ENCODE results near the gene HCN1.

Gene HCN1

DNA sequence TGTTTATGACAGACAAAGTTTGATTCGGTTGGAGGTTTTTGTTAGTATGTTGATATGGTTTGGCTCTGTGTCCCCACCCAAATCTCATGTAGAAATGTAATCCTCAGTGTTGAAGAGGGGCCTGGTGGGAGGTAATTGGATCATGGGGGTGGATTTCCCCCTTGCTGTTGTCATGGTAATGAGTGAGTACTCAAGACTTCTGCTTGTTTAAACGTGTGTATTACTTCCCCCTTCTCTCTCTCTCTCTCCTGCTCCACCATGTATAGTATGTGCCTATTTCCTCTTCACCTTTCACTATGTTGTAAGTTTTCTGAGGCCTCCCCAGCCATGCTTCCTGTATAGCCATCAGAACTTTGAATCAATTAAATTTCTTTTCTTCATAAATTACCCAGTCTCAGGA, 415.1 kb downstream of the HCN1 start:
- no peak for DNase-seq

DNA sequence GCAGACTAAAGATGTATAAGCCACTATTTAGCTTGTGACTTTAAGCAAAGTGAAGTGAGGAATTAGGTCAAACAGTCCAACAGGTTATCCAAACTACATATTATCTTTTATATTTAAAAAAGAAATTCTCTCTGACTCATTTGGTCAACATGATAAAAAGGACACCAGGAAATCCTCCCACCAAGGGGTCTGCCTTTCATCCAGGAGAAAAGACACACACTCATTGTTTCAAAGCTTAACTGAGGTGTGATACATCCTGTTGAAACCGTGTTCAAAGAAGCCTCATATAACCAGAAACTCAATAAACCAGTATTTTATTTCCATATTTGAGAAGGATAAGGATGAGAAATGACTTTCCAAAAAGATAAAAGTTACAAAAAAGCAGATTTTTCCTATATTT, 417.1 kb downstream of the HCN1 start:
- no peak for DNase-seq

DNA sequence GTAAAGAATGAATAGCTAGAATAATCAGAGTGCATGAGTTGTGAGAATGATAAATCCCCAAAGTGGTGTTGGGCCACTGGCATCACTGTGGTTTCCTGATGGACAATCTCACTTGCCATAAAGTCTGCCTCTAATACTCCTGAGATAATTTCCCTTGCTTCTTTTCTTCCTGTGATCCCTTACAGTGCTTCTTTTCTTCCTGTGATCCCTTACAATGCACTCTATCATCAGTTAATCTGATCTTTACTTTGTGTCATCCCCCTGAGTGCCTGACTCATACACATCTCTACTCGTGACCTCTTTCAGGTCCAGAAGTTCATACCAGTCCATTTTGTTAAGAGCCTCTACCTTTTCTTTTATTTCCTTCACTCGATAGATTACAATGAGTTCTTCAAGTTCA, 418.3 kb downstream of the HCN1 start:
- no peak for DNase-seq

DNA sequence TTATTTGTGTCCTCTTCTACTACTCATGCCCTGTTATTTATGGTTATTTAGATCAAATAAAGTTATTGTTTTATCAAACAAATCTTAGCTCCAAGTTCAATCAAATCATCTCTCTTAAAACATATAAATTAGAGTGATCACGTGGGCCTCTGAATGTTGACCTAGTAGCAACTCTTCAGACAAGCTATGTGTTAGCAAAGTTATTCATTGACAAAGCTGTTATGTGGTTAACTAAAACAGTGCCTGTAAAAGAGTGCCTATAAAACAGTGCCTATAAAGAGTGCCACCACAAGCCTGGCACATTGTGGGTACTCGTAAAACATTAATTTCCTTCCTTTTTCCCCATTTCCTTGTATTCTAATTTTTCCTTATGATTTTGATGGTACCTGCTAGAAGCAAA, 421.9 kb downstream of the HCN1 start:
- no peak for DNase-seq

DNA sequence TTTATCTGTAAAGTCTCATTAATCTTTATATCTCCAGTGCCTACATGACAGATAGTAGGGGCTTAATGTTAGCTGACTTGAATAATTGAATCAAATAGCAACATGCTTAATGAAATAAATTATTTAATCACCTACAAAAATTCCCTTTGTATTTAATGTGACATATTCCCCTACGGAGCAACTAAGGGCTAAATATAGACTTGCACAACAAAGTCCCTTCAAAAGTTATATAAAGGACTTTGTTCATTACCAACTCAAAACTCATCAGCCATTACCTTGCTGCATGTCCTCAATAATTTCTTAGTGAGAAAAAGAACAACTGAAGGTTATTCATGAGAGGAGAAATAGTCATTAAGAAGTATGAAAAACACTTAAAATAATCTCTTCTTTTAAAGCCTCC, 424.6 kb downstream of the HCN1 start:
- DNase-seq: no peak

DNA sequence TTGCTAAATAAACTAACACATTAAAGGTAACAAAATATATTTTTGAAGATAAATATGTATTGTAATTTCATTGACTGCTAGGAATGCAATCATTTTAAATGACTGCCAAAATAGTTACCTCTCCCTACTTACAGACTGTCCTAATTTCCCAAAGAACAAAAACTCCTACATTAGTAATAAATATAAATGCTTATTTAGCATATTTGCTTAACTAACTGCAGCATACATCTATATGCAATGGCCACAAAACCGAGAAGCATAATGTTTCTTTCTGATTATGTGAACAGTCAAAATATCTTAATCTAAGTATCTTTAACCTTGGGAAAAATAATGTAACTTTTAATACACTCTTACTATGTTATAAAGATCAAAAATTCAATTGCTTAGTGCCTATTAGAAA, 431.7 kb downstream of the HCN1 start:
- DNase-seq: no peak

DNA sequence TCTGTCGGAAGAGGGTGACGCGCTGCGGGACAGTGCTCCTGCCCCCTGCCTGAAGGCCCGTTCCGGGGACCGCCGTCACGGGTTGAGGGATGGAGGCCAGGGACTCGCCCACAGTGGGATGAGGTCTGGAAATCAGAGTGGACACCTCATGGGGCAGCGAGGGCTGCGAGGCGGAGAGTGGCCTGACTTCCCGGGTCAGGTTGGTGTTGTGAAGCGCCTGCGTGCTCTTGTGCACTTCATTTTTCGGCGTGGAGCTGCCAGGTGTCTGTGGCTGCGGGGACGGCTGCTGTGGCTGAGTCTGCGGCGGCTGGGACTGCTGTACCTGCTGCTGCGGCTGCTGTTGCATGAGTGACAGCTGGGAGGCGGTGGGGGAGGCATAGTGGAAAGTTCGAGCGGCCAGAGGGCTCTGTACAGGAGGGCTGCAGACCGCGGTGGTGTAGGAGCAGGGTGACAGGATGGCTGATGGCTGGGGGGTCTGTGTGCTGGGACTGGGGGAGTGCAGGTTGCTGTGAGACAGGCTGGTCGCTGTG, 434.1 kb downstream of the HCN1 start:
- DNase-seq: no peak

DNA sequence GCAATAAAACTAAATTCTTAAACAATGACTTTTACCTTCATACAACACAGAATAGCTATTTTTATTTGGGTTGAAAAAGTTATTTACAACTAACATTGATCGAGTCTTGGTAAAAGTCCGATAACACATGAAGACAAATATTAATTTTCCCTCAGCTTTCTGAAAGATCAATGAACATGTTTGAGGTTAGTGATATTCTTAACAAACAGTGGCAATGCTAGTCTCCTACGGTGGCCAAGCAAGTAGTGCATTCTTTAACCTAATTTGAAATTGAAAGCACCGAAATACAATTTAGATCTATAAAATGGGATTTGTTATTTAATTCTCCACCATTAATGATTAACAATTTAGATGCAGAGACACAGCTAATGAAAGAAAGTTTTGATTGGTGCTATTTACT, 435.1 kb downstream of the HCN1 start:
- DNase-seq: no peak

DNA sequence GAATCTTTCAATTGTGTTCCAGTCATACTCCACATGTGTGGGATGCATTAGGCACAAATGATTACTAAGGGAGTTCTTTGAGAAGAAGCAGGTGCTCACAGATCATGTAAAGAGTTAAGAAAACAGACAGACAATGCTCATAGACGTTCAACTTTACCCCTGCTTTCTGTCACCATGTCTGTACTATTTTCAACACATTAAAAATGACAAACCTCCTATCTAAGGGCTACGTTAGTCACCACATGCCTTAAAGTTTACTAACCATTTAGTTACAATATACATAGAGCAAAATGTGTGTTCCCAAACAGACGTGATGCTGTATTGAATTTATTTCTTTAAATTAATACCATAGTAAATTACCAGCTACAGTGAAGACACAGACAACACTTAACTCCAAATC, 435.9 kb downstream of the HCN1 start:
- no peak for DNase-seq

DNA sequence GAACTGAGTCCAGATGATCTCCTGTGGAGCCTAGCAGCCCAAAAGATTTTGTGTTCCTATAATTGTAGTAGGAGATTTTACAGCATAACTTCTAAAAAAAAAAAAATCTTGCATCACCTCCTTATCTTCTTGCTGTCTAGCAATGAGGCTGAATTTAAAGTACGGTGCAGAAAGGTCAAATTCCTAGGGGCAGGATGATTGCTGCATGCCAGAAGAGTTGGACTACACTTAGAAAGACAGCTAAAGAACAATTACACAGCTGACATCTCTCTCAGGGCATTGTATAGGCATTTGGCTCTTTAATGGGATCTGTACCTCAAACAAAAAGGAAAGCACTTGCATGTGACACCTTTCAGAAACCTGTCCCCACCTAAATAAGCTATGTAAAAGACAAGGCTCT, 443.2 kb downstream of the HCN1 start:
- DNase-seq: no peak

DNA sequence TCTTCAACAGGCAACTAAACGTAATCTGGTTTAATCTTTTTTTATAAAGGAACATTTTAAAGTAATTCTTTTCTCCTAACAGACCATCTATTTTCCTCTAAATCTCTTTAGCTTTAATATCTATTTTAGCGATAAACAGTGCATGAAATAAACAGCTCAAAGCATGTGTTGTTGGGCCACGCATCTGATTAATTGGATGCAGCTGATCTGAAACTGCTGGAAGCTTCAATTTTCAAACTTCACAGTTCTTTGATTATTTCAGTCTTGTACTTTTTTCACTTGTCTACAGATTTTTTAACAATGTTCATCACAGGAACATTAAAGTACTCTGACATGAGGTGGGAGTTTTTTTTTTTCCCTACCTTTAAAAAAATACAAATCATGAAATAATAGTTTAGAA, 443.6 kb downstream of the HCN1 start:
- no peak for DNase-seq

DNA sequence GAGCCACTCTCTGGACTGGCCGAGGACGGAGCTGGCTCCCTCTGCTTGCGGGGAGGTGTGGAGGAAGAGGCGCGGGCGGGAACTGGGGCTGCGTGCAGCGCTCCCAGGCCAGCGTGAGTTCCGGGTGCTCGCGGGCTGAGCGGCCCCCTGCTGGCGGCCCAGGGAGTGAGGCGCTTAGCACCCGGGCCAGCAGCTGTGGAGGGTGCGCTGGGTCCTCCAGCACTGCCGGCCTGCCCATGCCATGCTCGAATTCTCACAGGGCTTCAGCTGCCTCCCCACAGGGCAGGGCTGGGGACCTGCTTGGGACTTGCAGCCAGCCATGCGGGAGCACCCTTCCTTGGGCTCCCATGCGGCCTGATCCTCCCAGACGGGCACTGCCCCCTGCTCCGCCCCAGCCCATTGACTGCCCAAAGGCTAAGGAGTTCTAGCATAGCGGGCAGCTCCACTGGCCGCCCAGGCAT, 470.6 kb downstream of the HCN1 start:
- DNase-seq: no peak

DNA sequence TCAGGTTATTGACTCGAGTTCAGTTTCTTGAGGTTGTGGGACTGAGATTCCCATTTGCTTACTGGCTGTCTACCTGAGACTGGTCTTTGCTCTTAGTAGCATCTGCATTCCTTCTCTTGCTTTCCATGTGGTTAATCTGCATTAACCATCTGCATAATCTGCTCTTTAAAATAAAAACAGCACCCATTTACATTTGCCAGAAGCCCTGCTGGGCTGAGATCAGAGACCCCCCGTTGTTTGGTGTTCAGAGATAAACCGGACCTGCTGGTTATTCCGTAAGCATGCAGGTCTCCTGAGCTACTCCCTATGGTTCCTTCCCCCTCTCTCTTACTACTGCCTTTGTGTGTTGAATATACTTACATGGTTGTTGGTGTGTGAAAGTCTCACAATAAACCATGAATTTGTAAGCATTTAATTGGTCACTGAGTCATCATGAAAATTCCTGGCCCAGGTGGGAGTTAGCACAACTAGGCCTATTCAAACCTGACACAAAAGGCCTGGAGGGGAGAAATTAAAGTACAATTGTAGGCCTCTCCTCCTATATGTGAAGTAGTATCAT, 490.7 kb downstream of the HCN1 start:
- DNase-seq: no peak

All from fibroblast of skin of scalp (primary cell).